ENCODE data around the gene TRAPPC8. TPM values are rescaled to one million over a fixed set of nuclear protein-coding genes. Genes with fewer than 3 reads are reported as not detected.
"Not testable (repeated sequence)": the region's sequence is repeated elsewhere in the genome, so short reads cannot be mapped to it uniquely, and the experiment has no call there.

TRAPPC8 gene
- total RNA-seq, 1 donor from 2014 or later = 34.6 TPM

DNA sequence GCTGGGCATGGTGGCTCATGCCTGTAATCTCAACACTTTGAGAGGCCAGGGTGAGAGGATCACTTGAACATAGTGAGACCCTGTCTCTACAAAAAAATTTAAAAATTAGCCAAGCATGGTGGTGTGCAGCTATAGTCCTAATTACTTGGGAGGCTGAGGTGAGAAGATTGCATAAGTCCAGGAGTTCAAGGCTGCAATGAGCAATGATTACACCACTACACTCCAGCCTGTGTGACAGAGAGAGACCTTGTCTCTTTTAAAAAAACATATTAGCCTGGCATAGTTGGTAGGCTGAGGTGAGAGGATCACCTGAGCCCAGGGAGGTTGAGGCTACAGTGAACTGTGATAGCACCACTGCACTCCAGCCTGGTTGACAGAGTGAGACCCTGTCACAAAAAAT lies 13.7 kb downstream of the TRAPPC8 start:
- intact Hi-C loops (cut with micrococcal nuclease) = no loop called here
- Histone ChIP-seq H3K27ac (replicated peaks) (no peak overlapping the region), H3K27me3 (ENCODE audit: low read depth) (no peaks in the 10 kb centered on the region), H3K36me3 (peaks cover 50% of the 10 kb centered on the region), H3K4me3 (no peak overlapping the region), H3K9me3 (replicated peaks) (no peaks in the 10 kb centered on the region), H3K4me1 (peaks cover 18% of the 10 kb centered on the region)
- DNase-seq = no peak
- TF ChIP-seq, protein P1, sequence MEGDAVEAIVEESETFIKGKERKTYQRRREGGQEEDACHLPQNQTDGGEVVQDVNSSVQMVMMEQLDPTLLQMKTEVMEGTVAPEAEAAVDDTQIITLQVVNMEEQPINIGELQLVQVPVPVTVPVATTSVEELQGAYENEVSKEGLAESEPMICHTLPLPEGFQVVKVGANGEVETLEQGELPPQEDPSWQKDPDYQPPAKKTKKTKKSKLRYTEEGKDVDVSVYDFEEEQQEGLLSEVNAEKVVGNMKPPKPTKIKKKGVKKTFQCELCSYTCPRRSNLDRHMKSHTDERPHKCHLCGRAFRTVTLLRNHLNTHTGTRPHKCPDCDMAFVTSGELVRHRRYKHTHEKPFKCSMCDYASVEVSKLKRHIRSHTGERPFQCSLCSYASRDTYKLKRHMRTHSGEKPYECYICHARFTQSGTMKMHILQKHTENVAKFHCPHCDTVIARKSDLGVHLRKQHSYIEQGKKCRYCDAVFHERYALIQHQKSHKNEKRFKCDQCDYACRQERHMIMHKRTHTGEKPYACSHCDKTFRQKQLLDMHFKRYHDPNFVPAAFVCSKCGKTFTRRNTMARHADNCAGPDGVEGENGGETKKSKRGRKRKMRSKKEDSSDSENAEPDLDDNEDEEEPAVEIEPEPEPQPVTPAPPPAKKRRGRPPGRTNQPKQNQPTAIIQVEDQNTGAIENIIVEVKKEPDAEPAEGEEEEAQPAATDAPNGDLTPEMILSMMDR (IDR thresholded peaks at IDR 0.05; ENCODE audit: borderline replicate concordance) = no peak

DNA sequence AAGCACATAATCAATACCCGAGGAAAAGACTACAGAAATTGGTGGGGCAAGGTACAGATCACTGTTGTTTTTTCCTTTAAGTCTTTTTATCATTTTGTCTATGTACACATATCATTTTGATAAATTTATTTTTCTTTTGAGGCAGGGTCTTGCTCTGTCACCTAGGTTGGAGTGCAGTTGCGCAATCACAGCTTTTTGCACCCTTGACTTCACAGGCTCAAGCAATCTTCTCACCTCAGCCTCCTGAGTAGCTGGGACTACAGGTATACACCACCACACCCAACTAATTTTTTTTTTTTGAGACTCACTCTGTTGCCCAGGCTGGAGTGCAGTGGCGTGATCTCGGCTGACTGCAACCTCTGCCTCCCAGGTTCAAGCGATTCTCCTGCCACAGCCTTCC lies 15.9 kb downstream of the TRAPPC8 start:
- DNase-seq; H3K4me3 ChIP-seq; intact Hi-C loops (cut with micrococcal nuclease); H3K27me3 ChIP-seq (ENCODE audit: low read depth); H3K9me3 ChIP-seq (replicated peaks); H3K27ac ChIP-seq (replicated peaks): not testable (repeated sequence)
- Histone ChIP-seq H3K4me1 (peaks cover 15% of the 10 kb centered on the region), H3K36me3 (peaks cover 68% of the 10 kb centered on the region)

DNA sequence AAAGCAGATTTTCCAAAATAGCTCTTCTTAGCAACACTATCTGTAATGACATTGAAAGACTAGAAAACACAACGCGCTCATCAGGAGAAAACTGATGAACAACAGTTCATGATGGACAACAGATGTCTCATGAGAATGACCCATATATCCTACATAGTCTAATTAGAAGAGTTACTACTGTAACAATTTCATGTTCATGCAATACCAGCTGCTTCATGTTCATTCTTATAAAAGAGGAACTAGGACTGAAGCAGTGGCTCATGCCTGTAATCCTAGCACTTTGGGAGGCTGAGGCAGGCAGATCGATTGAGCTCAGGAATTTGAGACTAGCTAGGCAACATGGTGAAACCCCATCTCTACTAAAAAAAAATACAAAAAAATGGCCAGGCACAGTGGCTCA lies 22.7 kb downstream of the TRAPPC8 start:
- TF ChIP-seq, protein P1 (IDR thresholded peaks at IDR 0.05; ENCODE audit: borderline replicate concordance) = no peak
- peaks cover 55% of the 10 kb centered on the region for H3K36me3 ChIP-seq
- no peaks in the 10 kb centered on the region for H3K27me3 ChIP-seq (ENCODE audit: low read depth)
- H3K4me1 ChIP-seq = peaks cover 4% of the 10 kb centered on the region
- H3K4me3 ChIP-seq = no peak overlapping the region
- H3K9me3 ChIP-seq (replicated peaks) = no peaks in the 10 kb centered on the region
- intact Hi-C loops (cut with micrococcal nuclease) = no loop called here
- no peak overlapping the region for H3K27ac ChIP-seq (replicated peaks)
- DNase-seq = no peak

DNA sequence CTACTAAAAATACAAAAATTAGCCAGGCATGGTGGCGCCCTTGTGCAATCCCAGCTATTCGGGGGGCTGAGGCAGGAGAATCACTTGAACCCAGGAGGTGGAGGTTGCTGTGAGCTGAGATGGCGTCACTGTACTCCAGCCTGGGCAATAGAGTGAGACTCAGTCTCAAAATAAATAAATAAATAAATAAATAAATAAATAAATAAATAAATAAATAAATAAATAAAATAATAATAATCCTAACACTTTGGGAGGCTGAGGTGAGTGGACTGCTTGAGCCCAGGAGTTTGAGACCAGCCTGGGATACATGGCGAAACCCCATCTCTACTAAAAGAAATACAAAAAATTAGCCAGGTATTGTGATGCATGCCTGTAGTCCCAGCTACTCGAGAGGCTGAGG lies 23.6 kb downstream of the TRAPPC8 start:
- H3K9me3 ChIP-seq (replicated peaks); DNase-seq; H3K4me3 ChIP-seq; intact Hi-C loops (cut with micrococcal nuclease); H3K4me1 ChIP-seq; H3K27me3 ChIP-seq (ENCODE audit: low read depth); H3K27ac ChIP-seq (replicated peaks): not testable (repeated sequence)
- peaks cover 63% of the 10 kb centered on the region for H3K36me3 ChIP-seq

DNA sequence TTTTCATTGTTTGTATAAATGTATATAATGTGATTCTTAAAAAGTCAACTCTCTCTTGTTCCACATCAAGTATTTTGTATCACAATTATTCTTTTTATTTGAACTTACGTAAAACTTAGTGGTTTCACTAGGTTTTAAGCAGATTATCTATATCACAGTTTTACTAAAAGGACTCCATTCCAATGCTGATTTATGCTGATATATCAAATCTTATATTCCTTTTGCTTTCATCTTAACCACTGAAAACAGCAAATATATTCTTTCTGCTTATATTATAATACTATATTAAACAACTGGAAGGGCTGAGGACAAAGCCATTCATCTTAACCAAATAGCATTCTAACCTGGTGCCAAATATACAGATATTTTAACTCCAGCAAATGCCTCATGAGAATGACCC lies 24.2 kb downstream of the TRAPPC8 start:
- Histone ChIP-seq H3K27me3 (ENCODE audit: low read depth) (no peaks in the 10 kb centered on the region), H3K36me3 (peaks cover 62% of the 10 kb centered on the region), H3K27ac (replicated peaks) (no peak overlapping the region), H3K4me3 (no peak overlapping the region), H3K9me3 (replicated peaks) (no peaks in the 10 kb centered on the region), H3K4me1 (peaks cover 4% of the 10 kb centered on the region)
- DNase-seq = no peak
- intact Hi-C loops (cut with micrococcal nuclease) = no loop called here
- TF ChIP-seq, protein P1 (IDR thresholded peaks at IDR 0.05; ENCODE audit: borderline replicate concordance) = no peak

DNA sequence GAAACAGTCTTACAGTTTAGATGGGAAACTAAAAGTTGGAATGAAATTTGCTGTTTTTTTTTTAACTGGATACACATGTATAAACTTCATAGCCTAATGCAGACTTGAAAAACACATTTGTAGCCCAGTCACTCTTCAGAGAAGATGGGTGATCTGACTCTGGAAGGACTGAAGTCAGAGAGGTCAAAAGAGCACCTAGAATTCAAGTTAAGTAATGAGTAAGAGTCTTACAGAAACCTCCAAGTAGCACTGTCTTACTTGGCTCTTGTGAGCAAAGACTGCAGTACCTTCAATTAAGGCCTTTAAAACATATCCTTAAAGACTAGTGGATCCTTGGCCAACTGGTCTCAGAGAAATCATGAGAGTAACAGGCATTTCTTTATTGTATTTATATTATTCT lies 41.9 kb downstream of the TRAPPC8 start:
- intact Hi-C loops (cut with micrococcal nuclease) = no loop called here

DNA sequence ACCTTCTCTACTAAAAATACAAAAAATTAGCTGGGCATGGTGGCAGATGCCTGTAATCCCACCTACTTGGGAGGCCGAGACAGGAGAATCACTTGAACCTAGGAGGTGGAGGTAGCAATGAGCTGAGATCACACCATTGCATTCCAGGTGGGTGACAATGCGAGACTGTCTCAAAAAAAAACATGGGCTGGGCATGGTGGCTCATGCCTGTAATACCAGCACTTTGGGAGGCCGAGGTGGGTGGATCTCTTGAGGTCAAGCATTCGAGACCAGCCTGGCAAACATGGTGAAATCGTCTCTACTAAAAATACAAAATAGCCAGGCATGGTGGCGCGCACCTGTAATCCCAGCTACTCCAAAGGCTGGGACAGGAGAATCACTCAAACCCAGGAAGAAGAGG lies 43.2 kb downstream of the TRAPPC8 start:
- H3K27me3 ChIP-seq (ENCODE audit: low read depth); intact Hi-C loops (cut with micrococcal nuclease); H3K27ac ChIP-seq (replicated peaks); H3K9me3 ChIP-seq (replicated peaks); H3K4me1 ChIP-seq; H3K4me3 ChIP-seq; DNase-seq: not testable (repeated sequence)
- peaks cover 83% of the 10 kb centered on the region for H3K36me3 ChIP-seq

More for the DNA sequence above, 41.9 kb downstream of the TRAPPC8 start:
- Histone ChIP-seq H3K27me3 (ENCODE audit: low read depth) (no peaks in the 10 kb centered on the region), H3K9me3 (replicated peaks) (no peaks in the 10 kb centered on the region), H3K27ac (replicated peaks) (no peak overlapping the region), H3K36me3 (peaks cover 89% of the 10 kb centered on the region), H3K4me3 (no peak overlapping the region), H3K4me1 (no peaks in the 10 kb centered on the region)
- no peak for DNase-seq
- TF ChIP-seq, protein P1 (IDR thresholded peaks at IDR 0.05; ENCODE audit: borderline replicate concordance) = no peak

All from left ventricle myocardium inferior (tissue), 1 donor.